Bronchial smooth muscle cell (primary cell): ENCODE data around the gene GJE1. TPM values are rescaled to one million over a fixed set of nuclear protein-coding genes. Genes with fewer than 3 reads are reported as not detected.

Experiments
- total RNA-seq: library from RNA; depleted of rRNA; stranded (reverse); fragments of >200 nt; gene quantifications from 2 replicates; pipeline ENCODE4 v1.2.1, GENCODE V29; 2014

The GJE1 gene, protein sequence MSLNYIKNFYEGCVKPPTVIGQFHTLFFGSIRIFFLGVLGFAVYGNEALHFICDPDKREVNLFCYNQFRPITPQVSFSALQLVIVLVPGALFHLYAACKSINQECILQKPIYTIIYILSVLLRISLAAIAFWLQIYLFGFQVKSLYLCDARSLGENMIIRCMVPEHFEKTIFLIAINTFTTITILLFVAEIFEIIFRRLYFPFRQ
- total RNA-seq: not detected in 2 replicates

DNA sequence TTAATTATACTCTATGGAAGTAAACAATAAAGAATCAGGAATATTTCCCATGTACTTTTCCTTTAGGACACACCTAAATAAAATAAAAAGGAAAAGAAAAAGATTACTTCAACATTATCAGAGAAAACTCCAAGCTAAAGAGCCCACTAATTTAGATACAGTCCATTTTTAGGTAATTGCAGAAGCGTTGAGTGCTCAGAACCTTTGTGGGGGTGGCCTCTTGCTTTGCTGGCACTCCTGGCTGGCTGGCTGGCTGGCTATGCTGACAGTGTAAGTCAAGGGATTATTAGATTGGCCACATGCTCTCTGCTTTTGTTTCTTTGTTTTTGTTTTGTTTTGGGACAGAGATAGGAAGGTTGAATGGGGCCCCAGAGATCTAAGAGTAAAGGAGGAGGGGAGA, at the start of gene GJE1:
TSS of gene GJE1 (plus strand) at position 301 of the 400 bp plus-strand sequence. CDS start 234 bp downstream, outside the sequence.

DNA sequence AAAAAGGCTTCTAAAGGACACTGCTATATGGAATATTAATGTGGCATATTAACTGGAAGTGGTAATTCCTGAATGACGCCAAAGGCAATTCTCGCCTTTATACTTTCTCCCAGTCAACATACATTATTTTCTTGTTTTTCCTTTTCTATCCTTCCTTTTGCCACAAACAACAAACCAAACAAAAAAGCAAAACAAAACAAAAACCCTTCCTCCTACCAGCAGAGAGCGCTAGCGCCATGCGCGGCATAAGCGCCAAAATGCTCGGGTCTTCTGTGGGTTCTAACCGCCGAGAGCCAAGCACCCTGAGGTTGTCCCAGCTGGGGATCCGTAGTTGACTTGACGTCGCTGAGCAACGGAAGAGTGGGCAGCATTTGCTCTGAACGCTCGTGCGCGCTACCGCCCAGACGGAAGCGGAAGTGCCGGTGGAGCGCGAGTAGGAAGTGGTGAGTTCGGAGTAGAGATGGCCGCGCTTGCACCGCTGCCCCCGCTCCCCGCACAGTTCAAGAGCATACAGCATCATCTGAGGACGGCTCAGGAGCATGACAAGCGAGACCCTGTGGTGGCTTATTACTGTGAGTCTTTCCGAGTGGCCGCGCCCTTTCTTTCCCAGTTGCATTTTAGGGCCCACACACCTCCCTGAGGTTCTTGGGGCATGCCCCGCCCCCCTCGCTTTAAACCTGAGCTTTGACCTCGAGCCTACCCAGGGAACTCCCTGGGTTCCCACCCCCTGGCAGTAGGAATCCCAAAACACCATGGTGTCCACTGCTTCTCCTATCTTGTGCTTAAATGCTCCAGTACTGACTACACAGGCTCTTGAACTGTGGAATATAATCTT, 14.3 kb downstream of the GJE1 start, which contains the start of the genes NMBR and VTA1:
TSS of gene NMBR (minus strand) at position 295 of the 835 bp plus-strand sequence. CDS start 58,464 bp downstream, outside the sequence.
TSS of gene VTA1 (plus strand) at position 436 of the 835 bp plus-strand sequence. CDS start at position 461, 25 bp downstream.

Other genes starting within 250 kb of the GJE1 start
- 0.26 TPM in 1 of 2 replicates, not detected in the other for gene NMBR, start 14.2 kb downstream of the GJE1 start, total RNA-seq
- 19.4 and 27.6 TPM in 2 replicates for gene VTA1, start 14.3 kb downstream of the GJE1 start, total RNA-seq
- under 0.01 and 0.32 TPM in 2 replicates for gene ADGRG6, start 169.1 kb downstream of the GJE1 start, total RNA-seq